HG03135 (cell line): ENCODE measurements around the gene NGB.

ENCODE experiments used
- ATAC-seq: cut with Tn5 transposase; IDR thresholded peaks from one replicate; pipeline ENCODE4 v1.9.1; 2021; ENCODE audit warnings: mild to moderate bottlenecking, moderate library complexity; ENCODE audit not compliant: unreplicated experiment

Gene NGB

DNA sequence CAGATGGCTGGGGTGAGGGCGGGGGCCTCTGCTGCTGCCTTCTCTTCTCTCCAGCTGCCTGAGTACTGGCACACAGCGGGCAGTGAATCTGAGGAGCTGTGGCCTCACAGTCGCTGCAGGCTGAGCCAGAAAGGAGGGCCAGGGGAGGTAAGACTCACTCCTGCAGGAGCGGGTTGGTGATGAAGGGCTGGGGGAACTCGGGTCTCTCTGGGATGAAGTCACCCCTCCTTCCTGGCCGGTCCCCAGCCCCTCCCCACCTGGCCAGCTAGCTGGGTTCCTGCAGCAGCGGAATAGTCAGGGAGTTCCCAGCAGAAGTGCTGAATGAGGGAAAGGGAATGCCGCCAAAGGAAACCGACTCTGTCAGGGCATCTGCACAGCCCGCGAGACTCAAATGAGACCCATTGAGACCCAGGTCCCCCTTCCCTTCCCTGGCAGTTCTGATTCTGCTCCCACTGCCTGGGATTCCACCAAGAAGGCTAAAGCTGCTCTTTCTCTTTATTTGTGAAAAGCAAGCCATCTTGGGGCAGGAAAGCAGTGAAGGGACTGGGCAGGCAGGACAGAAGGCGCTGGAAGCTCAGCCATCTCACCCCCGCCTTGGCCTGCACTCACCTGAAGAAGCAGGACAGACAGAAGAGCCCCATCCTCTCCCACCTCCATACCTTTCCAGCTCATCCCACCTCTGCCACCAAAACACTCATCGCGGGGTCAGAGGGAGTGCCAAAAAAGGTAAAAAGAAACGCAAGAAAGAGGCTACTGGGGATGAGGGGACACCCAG is 5.3 kb downstream of the NGB start:
- no peak for ATAC-seq

DNA sequence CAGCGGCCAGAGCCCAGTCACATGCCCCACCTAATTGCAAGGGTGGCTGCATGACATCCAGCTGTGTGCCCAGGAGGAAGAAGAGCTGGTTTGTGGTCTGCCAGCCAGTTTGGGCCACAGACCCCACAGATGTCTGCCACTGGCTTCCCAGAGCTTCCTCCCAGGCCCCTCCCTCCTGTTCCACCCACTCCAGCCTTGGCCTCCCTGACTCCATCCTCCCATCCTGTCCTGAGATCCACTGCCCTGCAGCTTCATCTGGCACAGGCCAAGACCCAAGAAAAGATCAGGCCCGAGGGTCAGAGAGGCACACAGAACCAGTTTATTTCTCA is 5.9 kb downstream of the NGB start:
- ATAC-seq, result no peak

DNA sequence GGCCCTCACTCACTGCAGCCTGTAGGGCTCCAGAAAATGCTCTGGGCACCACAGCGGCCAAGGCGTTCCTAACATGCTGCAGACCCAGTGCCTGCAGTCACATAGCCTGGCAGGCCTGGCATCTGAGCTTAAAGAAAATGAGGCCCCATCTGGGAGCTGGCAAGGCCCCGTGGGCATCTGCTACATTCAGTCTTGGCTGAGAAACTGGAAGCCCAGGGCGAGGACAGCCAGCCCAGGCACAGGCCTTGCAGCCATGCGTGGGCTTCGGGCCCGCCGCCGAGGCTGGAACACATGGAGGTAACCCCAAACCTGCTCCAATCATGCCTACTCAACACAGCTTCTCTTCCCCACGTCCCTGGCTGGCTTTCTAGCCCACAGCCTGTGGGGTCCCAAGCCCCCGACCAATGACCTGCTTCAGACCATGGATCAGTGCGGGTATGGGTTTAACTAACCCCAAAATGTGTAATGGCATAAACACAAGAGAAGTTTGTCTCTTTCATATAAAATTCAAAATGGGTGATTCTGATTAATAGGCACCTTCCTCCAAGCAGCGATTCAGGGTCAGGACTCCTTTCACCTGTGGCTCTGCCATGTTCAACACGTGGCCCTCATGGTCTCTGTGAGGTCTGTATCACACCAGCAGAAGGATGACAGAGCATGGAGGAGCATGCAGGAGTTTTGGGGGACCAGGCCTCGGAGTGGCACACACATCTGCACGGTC is 6.4 kb downstream of the NGB start:
- no peak for ATAC-seq

DNA sequence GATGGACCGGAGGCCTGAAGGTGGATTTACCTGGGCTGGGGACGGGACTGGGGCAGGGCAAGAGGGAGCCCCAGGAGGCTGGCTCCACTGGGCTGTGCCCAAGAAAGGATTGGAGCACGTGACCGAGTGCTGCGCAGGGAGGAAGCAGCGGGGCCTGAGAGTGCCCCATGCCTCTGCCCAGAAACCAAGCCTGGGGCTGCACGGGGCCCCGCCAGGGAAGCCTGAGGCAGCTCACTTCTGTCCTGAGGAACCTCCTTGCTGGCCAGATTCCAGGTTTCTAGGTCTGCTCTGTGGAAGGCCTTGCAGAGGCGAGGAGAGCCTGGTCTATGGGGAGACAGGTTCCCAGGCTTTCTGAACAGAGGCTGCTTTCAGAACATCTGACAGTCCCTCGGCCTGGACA is 10.4 kb downstream of the NGB start:
- ATAC-seq, result no peak

DNA sequence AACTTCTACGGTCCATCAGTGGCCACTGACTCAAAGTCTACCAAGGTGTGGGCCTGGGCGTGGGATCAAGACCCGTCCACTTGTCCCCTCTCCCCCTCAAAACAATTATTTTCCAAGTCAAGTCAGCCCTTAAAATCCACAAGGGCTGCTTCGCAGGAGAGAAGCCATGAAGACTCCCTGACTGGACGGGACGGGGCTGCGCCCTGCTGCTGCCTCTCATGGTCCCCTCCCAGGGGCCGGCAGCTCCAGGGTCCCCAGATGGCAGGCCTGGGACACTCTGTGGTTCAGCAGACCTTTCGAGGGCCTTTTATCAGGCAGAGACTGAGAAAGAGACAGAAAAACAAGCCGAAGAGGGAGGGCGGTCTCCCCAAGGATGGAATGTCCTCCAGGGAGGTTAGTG is 10.8 kb downstream of the NGB start:
- no peak for ATAC-seq

DNA sequence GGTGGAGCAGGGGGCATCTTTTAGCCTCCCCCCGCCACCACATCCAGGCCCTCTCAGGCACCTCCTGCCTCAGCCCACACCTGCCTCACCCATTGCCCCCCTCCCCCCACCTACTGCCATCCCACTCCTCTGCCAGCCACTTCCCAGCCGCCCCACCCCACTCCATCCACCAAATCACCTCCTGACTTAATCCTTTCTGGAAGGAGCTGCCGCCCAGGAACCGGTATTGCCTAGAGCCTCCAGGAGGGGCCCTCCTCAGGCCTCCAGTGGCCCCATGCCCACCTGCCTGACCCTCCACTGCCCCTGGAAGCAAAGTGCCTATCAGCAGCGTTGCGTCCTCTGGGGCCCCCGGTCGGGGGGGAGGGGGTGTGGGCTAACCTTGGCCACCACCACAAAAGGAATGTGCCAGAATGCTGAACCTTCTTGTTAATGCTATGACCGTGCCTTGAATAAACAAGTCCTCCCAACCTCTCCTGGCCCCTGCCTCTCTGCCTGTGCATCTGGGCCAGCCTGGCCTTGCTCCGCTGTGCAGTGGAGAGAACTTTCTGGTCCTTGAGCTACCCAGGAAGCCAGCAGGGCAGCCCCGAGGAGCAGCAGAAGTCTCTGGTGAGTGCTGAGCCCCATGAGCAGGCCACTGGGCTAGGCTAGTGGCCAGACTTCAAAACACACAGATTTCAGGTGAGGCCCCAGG is 11.8 kb downstream of the NGB start:
- ATAC-seq, result no peak

DNA sequence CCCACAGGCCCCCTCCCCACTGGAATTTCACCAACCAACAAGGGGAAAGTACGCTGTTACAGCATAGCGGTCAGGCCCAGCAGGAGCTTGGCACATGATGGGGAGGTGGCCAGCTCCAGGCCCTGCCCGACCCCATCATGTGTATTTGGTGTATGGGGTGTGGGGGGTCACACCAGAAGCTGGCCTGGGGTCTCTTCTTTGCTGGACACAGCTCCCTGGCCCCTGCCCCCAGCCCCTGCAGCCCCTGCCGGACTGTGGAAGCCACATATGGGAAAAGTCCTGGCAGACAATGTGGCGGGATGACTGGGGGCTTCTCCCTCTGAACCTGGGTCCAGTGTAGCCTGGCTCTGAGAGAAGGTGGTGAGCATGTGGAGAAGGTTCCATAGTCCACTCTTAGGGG is 12.4 kb downstream of the NGB start:
- ATAC-seq, result no peak

DNA sequence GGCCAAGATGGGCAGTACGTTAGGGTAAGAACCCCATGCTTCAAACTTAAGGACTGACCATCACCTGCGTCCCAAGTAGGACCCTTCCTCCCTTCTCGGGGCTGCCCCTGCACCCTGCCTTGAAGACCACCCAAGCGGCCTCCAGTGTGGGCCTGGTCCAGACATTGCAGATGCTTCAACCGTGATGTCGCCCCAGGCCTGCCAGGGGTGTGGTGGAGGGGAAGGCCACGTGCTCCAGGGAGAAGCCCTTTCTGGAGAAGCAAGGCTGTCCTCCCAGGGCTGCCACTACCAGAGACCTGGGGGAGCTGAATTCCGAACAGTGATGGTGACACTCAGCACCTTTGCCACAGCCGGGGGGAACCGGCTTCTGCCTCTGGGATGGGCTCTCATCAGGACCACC is 13.3 kb downstream of the NGB start:
- no peak for ATAC-seq

DNA sequence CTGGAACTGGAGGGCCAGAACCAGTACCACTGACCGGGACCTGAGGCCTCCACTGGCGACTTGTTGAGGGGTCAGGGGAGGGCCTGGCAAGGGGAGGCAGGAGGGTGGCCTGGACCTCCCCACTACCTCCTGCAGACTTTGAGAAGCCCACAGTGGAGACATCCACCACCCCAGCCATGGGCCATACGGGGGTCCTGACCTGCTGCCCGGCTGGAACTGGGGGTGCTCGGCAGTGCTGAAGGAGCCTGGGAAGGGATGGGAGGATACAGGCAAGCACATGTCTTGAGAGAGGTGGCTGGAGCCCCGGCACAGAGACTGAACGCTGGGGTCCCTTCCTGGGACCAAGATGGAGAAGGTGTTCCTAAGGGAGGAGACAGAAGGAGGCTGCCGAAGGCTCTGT is 14.3 kb downstream of the NGB start:
- no peak for ATAC-seq

DNA sequence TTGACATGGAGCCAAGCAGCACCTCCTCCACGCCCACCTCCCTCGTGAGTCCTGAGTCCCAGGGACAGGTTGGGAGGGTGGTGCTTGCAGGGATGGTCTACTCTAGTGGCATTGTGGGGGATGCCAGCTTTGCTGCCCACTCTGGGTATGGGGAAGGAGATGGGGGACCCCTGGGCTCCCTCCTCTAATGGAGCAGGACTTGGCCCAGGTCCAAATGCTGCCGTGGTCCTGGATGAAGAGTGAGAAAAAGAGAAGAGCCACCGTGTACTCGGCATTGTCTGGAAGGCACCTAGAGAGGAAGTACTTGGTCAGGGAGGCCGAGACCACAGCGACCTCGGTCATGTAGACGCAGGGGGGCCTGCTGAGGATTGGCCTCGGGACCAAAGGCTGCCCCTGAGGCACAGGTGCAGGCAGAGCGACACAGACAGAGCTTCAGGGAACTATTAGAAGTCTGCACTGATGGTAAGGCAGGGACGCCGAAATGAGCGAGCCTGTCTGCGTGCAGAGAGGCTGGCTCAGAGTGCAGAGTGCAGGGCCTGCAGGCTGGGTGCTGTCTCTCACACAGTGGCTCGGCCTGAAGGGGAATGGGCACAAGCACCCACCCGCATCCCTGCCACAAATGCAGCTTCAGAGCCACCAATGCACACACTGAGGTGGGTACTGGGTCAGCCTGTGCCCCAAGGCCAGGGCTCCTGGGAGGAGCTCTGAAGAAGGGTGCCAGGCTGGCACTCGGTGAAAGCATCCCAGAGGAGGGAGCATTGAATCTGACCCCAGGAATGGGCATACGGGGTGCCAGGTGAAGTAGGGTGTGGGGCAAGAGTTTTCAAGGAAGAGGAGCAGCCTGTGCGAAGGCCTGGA is 17.4 kb downstream of the NGB start:
- no peak for ATAC-seq

DNA sequence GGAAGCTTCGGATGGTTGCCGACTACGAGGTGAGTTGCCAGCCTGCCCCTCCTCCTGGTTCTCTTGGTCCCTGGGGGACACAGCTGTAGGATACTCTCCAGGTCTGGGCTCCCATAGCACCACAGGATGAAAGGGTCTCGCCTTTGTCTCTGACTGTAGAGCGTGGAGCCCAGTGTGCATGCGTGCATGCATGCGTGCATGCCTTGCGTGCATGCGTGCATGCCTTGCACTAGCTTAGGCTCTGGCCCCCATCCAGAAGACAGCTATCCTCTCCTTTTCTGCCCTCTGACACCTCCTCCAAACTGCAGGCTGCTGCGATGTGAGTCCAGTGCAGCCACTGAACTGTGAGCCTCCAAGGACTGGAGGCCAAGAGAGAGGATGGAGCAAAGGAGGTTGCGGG is 19.1 kb downstream of the NGB start:
- ATAC-seq, result no peak

DNA sequence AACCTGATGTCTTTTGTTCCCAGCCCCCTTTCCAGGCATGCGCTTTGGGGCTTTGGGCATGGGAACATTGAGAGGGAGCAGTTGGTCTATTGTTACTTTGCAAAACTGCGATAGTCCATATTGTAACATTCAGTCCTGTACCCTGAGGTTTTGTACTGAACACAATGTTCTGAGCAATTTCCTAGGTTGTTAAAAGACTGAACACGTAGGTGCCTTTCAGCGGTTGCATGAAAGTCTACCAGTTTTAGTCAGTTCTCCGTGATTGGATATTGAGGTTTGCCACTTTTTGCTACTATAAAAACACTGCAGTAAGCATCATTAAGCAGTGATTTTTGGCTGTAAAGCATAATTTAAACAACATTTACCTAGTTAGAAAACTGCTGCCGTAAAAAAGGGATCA is 20.1 kb downstream of the NGB start:
- no peak for ATAC-seq

DNA sequence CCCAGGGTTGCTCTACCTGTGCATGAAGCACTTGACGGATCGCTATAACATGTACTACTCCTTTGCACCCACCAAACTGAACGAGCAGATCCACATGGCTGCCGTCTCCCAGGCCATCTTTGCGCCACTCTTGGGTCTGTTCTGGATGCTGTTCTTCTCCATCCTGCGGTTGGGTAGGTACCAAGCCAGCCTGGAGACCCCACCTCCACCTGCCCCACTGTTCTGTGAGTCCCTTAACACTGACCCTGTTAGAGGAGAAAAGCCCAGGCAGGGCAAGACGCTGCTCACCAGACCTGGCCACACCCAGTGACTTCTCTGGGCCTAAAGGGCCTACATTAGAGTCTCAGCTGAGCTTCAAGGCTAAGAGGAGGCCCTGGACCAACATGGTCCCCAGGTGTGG is 21.7 kb downstream of the NGB start:
- ATAC-seq, result no peak

DNA sequence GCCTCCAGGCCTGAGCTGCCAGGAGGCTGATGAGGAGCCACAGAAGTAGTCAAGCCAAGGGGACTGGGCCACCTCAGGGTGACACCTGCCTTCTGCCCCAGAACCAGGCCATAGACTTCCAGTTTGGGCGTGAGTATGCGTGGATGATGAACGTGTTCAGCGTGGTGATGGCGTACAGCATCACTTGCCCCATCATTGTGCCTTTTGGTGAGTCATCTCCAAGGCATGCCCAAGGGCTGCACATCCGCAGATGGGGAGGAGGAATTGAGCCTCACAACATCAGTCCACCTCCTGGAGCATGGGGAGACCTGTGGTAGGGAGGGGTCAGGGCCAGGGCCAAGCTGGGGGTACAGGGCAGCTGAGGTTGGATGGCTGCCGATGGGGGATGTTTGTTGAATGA is 22.3 kb downstream of the NGB start:
- ATAC-seq, result no peak

DNA sequence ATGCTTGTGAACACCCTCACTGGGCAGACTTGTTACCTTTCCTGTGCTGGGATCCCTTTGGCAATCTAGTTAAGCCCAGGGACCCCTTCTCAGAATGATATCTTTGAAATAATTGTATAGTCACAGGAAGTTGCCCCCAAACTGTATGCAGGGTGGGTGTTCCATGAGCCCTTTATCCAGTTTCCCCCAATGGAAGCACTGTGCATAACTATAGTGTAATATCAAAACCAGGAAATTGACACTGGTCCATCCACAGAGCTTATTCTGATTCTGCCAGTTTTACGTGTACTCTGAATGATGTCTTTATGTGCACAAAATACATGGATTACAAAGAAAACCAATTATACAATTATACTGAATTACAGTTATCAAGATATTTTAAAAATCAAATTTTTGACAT is 24.2 kb downstream of the NGB start:
- no peak for ATAC-seq

DNA sequence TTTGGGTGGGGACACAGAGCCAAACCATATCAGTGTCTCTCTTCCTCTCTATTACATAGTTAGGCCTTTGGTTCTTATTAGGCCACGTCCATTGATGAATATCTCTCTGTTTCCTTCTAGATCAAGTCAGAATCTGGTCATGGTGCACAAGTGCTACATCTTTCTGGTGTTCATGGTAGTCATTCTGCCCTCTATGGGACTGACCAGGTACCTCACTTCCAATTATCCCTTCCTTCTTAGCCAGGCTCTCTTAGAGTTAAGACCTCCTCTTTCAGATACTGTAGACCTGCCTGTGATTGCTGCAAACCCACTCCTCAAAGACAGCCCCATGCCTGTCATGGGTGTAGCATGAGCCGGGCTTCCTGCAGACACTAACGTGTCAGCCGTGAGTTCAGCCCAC is 25.2 kb downstream of the NGB start:
- ATAC-seq, result no peak

DNA sequence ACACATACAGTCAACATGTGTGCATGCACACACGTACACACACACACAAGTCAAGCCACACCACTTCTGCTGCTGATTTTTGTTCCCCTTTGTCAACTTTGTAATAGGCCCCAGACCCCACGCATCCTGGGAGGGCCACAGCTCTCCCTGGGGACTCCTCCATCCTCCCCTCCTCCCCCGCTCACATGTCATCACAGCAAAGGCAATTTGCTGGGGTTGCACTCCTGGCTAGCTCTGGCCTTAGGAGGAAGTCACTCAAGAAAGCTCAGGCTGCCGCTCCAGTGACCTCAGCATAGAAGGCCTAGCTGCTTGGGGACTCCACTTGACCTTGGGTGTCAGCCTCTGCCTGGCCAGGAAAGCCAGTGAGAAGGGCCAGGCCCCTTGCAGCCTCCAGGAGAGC is 27.2 kb downstream of the NGB start:
- ATAC-seq, result no peak

DNA sequence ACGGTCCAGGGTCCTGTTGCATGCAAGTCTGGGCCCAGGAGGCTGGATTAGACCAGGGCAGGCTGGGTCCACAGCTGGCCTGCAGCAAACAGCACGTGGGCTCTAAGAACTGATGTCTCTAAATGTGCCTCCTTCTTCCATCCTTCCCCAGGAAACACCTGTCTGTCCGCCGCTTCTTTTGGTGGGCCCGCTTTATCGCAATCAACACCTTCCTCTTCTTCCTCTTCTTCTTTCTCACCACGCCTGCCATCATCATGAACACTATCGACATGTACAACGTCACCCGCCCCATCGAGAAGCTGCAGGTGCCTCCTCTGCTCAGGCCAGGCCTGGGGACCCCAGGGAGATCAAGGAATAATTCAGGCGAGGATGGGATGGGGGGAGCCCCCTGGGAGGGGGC is 28.3 kb downstream of the NGB start:
- ATAC-seq, result no peak

DNA sequence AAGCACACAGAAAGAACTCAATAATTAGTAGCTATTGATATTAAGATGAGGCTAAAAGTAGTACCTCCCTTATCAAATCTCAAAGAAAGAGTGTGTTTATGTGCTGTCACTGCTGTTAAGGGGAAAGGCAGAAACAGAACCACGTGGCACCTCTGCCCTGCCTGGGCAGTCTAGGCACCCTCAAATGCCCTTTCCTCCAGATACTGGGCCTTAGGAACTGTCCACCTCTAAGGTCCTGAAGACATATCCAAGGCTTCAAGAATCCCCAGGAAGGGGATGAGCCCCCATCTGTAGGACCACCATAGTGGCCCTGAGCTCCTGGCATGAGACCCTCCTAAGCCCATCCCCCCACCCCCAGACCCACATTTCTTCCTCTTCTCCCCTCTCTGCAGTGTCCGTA is 29.1 kb downstream of the NGB start:
- ATAC-seq, result no peak

DNA sequence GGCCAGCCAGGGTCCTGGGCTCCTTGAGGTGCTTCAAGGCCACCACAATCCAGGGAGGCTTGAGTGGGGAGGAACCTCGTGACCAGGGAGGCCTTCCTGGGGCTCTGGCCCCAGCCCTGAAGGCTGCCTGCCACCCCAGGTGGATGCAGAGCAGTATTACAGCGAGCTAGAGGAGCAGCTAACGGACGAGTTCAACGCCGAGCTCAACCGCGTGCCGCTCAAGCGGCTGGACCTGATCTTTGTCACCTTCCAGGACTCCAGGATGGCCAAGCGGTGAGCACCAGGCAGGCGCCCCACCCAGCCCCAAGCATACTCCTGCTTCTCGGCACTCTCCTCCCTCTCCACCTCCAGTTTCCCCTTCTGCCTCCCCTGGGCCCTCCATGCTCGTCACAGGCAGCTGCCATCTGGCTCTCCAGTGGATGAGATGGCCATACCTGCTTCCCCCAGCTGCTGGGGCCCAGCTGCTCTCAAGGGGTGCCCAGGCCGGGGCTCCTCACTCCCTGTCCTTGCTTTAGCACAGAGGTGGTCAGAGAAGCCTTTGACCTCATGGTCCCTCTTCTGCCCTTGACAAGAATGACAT is 30.6 kb downstream of the NGB start:
- no peak for ATAC-seq

DNA sequence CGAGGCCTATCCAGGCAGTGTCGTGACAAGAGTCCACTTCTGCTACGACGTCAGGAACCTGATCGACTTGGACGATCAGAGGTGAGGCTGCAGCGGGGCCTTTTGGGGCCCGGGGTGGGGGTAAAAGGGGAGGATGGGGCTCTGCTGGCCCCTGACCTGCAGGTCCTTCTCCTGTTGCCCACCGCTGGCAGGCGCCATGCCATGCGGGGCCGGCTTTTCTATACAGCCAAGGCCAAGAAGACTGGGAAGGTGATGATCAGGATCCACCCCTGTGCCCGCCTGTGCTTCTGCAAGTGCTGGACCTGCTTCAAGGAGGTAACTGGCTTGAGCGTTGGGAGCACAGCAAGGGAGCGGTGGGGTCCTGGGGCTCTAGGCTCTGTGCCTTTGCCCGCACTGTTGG is 31.6 kb downstream of the NGB start:
- ATAC-seq, result no peak
